Ovary (tissue), 3 donors: ENCODE results near the gene CST7.

Source experiments
- CTCF ChIP-seq, 3 donors: fragments of 450-650 bp in 2 of 3; fragments of 200-600 bp in 1 of 3; IDR thresholded peaks; one replicate each; pipeline versions ENCODE4 v1.5.1 to v1.8.0; 2016 to 2022; ENCODE audit warnings: antibody characterized with exemption in 3 of 3, mild to moderate bottlenecking in 1 of 3
- EP300 ChIP-seq: sonication (generic); formaldehyde crosslinking; IDR thresholded peaks from one replicate; pipeline ENCODE4 v1.6.1; 2017; ENCODE audit warnings: antibody characterized with exemption
- POLR2A ChIP-seq: fragments of 450-650 bp; IDR thresholded peaks from one replicate; pipeline ENCODE4 v1.6.1; 2017; ENCODE audit warnings: antibody characterized with exemption, mild to moderate bottlenecking, moderate library complexity
- donor health status: DM: no; HTN: no; CAD: no.

- TF ChIP-seq CTCF (IDR thresholded peaks at IDR 0.05) = no peak
- TF ChIP-seq EP300 = no peak
- no peak for TF ChIP-seq POLR2A
These were observed 5.5 kb downstream of the CST7 start for GRCh38 chr20:24954566-24954965.
